ENCODE results near the gene GMNN. TPM values are rescaled to one million over a fixed set of nuclear protein-coding genes. Genes with fewer than 3 reads are reported as not detected.

Gene GMNN
- total RNA-seq, 4 donors from 2014 or later = 8.7 to 28.2 (median 17.4) TPM

DNA sequence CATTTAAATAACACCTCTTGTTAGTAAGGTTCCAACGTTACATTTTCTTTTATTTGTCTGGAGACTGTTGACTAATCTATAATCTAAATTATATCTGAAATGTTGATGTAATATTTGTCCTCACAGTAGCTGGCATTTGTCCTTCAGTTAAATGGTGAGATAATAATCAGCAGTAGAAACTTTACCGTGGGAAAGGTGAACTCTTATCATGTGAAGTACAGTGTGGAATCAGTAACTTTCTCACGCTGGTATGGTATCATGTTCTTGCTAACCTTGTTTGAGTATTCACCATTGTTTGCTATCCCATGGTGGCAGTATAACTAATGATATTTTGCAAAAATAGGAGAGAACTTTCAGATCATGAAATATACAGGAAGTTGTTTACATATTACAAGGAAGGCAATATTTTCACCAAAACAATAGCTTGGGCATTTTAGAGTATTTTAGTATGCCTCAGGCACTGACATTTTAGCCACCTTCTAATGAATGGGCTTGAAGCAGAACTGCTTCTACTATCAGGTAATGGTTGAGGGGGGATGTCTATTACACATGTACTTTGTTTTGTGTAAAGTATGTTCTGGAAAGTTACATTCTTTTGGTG lies 4.8 kb downstream of the GMNN start:
- H3K4me1 ChIP-seq = no peaks in the 10 kb centered on the region
- intact Hi-C loops (cut with DNase I; ENCODE audit: low total_unique reads) = no loop called here
- H3K27me3 ChIP-seq = no peaks in the 10 kb centered on the region
- no peaks in the 10 kb centered on the region for H3K9me3 ChIP-seq
- H3K27ac ChIP-seq = no peak overlapping the region
- no peak for DNase-seq
- no peak overlapping the region for H3K4me3 ChIP-seq
- TF ChIP-seq, protein P1, sequence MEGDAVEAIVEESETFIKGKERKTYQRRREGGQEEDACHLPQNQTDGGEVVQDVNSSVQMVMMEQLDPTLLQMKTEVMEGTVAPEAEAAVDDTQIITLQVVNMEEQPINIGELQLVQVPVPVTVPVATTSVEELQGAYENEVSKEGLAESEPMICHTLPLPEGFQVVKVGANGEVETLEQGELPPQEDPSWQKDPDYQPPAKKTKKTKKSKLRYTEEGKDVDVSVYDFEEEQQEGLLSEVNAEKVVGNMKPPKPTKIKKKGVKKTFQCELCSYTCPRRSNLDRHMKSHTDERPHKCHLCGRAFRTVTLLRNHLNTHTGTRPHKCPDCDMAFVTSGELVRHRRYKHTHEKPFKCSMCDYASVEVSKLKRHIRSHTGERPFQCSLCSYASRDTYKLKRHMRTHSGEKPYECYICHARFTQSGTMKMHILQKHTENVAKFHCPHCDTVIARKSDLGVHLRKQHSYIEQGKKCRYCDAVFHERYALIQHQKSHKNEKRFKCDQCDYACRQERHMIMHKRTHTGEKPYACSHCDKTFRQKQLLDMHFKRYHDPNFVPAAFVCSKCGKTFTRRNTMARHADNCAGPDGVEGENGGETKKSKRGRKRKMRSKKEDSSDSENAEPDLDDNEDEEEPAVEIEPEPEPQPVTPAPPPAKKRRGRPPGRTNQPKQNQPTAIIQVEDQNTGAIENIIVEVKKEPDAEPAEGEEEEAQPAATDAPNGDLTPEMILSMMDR (IDR thresholded peaks at IDR 0.05) = no peak
- no peaks in the 10 kb centered on the region for H3K36me3 ChIP-seq

DNA sequence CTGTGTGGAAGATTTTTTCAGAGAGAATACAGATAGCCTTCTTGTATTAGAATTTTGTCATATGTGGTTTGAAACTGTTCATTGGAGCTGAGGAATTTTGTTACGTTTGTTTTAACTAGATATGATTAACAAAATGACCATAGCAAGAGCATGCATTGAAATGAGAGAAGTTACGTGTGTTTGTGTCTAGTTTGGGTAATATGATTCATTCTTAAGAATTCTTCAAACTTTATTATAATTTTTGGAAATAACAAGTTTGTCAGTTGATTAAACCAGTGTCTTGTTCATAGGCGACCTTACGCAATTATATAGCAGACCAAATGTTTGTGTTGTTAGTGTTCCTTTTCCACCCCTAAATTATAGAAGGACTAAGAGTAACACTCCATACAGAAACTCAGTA lies 5.5 kb downstream of the GMNN start:
- intact Hi-C loops (cut with DNase I; ENCODE audit: low total_unique reads) = no loop called here
- Histone ChIP-seq H3K4me3 (no peak overlapping the region), H3K27ac (no peak overlapping the region), H3K27me3 (no peaks in the 10 kb centered on the region), H3K4me1 (no peaks in the 10 kb centered on the region), H3K9me3 (no peaks in the 10 kb centered on the region), H3K36me3 (no peaks in the 10 kb centered on the region)
- no peak for DNase-seq
- no peak for TF ChIP-seq POLR2A (IDR thresholded peaks at IDR 0.05)
- TF ChIP-seq, protein P1 (IDR thresholded peaks at IDR 0.05) = no peak

DNA sequence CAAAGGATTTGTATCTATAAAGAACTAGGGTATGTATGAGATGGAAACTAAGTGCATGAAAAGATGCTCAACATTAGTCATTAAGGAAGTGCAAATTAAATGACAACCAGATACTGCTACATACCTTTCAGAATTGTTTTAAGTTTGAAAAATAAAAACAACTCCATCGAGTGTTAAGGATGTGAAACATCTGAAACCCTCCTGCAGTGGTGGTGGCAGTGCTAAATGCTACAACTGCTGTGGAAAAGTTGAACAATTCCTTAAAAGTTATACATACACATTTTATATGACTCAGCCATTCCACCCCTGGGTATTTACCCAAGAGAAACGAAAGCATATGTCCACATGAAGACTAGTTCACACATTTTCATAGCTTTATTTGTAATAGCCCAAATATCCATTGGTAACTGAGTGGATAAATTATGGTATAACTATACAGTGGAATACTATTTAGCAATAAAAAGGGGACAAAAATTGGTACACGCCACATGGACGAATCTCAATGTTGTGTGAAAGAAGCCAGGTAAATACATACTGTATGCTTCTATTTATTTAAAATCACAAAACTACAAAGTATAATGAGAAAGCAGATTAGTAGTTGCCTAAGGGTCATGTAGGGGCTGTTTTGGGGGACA lies 13.4 kb downstream of the GMNN start:
- Histone ChIP-seq H3K27ac (no peak overlapping the region), H3K4me3 (no peak overlapping the region), H3K4me1 (no peaks in the 10 kb centered on the region), H3K9me3 (no peaks in the 10 kb centered on the region), H3K36me3 (no peaks in the 10 kb centered on the region), H3K27me3 (no peaks in the 10 kb centered on the region)
- DNase-seq = no peak
- TF ChIP-seq, protein P1 (IDR thresholded peaks at IDR 0.05) = no peak
- no peak for TF ChIP-seq POLR2A (IDR thresholded peaks at IDR 0.05)
- intact Hi-C loops (cut with DNase I; ENCODE audit: low total_unique reads) = no loop called here

GRCh38 chr6:24795106-24795505 lies 20.4 kb downstream of the GMNN start:
- Histone ChIP-seq H3K27me3 (no peaks in the 10 kb centered on the region), H3K4me3 (no peak overlapping the region), H3K4me1 (no peaks in the 10 kb centered on the region), H3K36me3 (no peaks in the 10 kb centered on the region), H3K9me3 (no peaks in the 10 kb centered on the region), H3K27ac (no peak overlapping the region)
- intact Hi-C loops (cut with DNase I; ENCODE audit: low total_unique reads) = no loop called here
- no peak for DNase-seq
- TF ChIP-seq, protein P1 (IDR thresholded peaks at IDR 0.05) = no peak
- TF ChIP-seq POLR2A (IDR thresholded peaks at IDR 0.05) = no peak

DNA sequence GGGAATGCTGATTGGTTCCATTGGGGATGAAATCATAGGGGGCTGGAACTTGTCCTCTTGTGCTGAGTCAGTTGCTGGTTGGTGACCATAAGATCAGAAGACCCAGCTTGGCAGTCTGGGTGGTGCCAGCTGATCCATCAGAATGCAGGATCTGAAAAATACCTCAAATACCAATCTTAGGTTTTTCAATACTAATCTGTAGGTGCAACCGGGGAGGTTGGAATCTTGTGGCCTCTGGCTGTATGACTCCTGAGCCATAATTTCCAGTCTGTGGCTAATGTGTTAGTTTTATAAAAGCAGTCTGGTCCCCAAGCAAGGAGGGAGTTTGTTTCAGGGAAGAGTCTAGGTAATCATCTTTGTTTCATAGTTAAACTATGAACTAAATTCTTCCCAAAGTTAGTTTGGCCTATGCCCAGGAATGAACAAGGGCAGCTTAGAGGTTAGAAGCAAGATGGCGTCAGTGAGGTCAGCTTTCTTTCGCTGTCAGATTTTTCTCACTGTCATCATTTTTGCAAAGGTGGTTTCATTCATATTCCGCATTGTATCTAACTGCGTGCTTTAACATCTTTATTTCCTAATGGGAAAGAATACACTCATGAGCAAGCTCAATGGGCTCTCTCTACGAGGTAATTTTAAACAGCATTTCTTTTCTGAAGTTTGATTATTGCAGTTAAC lies 22.0 kb downstream of the GMNN start:
- intact Hi-C loops (cut with DNase I; ENCODE audit: low total_unique reads) = no loop called here
- Histone ChIP-seq H3K9me3 (no peaks in the 10 kb centered on the region), H3K27me3 (no peaks in the 10 kb centered on the region), H3K4me3 (no peak overlapping the region), H3K36me3 (no peaks in the 10 kb centered on the region), H3K27ac (no peak overlapping the region), H3K4me1 (no peaks in the 10 kb centered on the region)
- no peak for TF ChIP-seq POLR2A (IDR thresholded peaks at IDR 0.05)
- TF ChIP-seq, protein P1 (IDR thresholded peaks at IDR 0.05) = no peak
- DNase-seq = no peak

Data from uterus (tissue), 4 donors.